Neural progenitor cell (in vitro differentiated cells): ENCODE results near the gene USP15.

Experiments used
- CTCF ChIP-seq: fragments of 200-600 bp; sonication (generic); IDR thresholded peaks from 2 replicates; pipeline ENCODE4 v1.5.1; 2017; ENCODE audit warnings: antibody characterized with exemption, mild to moderate bottlenecking
- EZH2 ChIP-seq: fragments of 200-600 bp; sonication (generic); IDR thresholded peaks from 2 replicates; pipeline ENCODE4 v1.6.1; 2017; ENCODE audit warnings: antibody characterized with exemption, mild to moderate bottlenecking, moderate library complexity
- EZH2phosphoT487 ChIP-seq: fragments of 200-600 bp; sonication (generic); IDR thresholded peaks from 2 replicates; pipeline ENCODE4 v1.6.1; 2017; ENCODE audit warnings: antibody characterized with exemption

- TF ChIP-seq CTCF (no peak), EZH2phosphoT487 (no peak), EZH2 (no peak)
These were observed 12.7 kb upstream of the USP15 start for GRCh38 chr12:62247281-62248045.
